HepG2 (cell line): ENCODE data around the gene NEK9. TPM values are rescaled to one million over a fixed set of nuclear protein-coding genes. Genes with fewer than 3 reads are reported as not detected.

ENCODE experiments used
- ATAC-seq: fragments of 200-7000 bp; cut with Tn5 transposase; 3 replicates; pipeline ENCODE4 v1.9.1; 2020; ENCODE audit warnings: mild to moderate bottlenecking, moderate library complexity
- BruUV-seq: library from RNA; stranded (reverse); fragments of 400-500 nt; replicated peaks from 2 replicates; lab custom pipeline; 2021; lab: Mats Ljungman, UMichigan
- CTCF ChIA-PET: fragments of 300-600 bp; formaldehyde crosslinking; extraction: SDS; loops from one replicate; lab custom pipeline; 2021; ENCODE audit warnings: low total read pairs, inconsistent platforms, low intra/inter-chr PET ratio; lab: Yijun Ruan, JAX
- POLR2A ChIA-PET: fragments of 350-600 bp; sonication (Branson Sonifier 250); formaldehyde crosslinking; loops from one replicate; lab custom pipeline; 2020; ENCODE audit warnings: antibody characterized with exemption, inconsistent platforms; lab: Yijun Ruan, JAX
- DNase-seq: peaks from one replicate; pipeline ENCODE4 v3.0.0-alpha.2; 2015; ENCODE audit warnings: low spot score
- FAIRE-seq: peaks from 3 replicates; lab custom pipeline; 2011; peaks lifted over from hg19 to GRCh38; lab: Jason Lieb, UNC
- H2AFZ ChIP-seq: one replicate; pipeline ENCODE4 v1.6.1; 2011; ENCODE audit warnings: low read length, inconsistent platforms
- H3K27ac ChIP-seq: fragments of 300-600 bp; 3 replicates; pipeline ENCODE4 v1.8.0; 2011; ENCODE audit warnings: mixed run types, mild to moderate bottlenecking, mixed read lengths, low read length, inconsistent platforms; ENCODE audit not compliant: insufficient read depth; ENCODE audit errors: extremely low read length
- H3K27me3 ChIP-seq, 2 experiments: fragments of 200-600 bp in 1 of 2; 2 replicates in 1 of 2; 3 replicates in 1 of 2; pipeline versions ENCODE4 v1.6.0 to v1.8.0; 2011; ENCODE audit warnings: low read length in 2 of 2, mild to moderate bottlenecking in 2 of 2, moderate library complexity in 2 of 2, inconsistent platforms in 1 of 2; ENCODE audit not compliant: insufficient read depth in 2 of 2, control insufficient read depth in 1 of 2
- H3K36me3 ChIP-seq, 2 experiments: fragments of 200-600 bp in 1 of 2; replicated peaks in 1 of 2; 2 replicates in 1 of 2; 3 replicates in 1 of 2; pipeline versions ENCODE4 v1.5.1 to v1.8.0; 2011; ENCODE audit warnings: low read length in 2 of 2, inconsistent platforms in 1 of 2; ENCODE audit not compliant: insufficient read depth in 2 of 2, control insufficient read depth in 1 of 2
- H3K4me1 ChIP-seq: 2 replicates; pipeline ENCODE4 v1.5.1; 2012; ENCODE audit warnings: low read length, inconsistent platforms; ENCODE audit not compliant: insufficient read depth
- H3K4me2 ChIP-seq: 2 replicates; pipeline ENCODE4 v1.6.0; 2011; ENCODE audit warnings: low read depth, low read length, inconsistent platforms
- H3K4me3 ChIP-seq, 3 experiments: fragments of 200-600 bp in 1 of 3; sonication (generic), shearing (Covaris generic) in 1 of 3; replicated peaks in 1 of 3; 2 replicates each; pipeline ENCODE4 v1.5.1; 2011 to 2016; ENCODE audit warnings: low read length in 3 of 3, inconsistent platforms in 2 of 3, low read depth in 2 of 3, mild to moderate bottlenecking in 2 of 3, control low read depth in 1 of 3, mixed read lengths in 1 of 3; ENCODE audit not compliant: insufficient read depth in 1 of 3
- H3K79me2 ChIP-seq: one replicate; pipeline ENCODE4 v1.6.1; 2011; ENCODE audit warnings: low read length, inconsistent platforms; ENCODE audit not compliant: insufficient read depth
- H3K9ac ChIP-seq: 2 replicates; pipeline ENCODE4 v1.6.0; 2011; ENCODE audit warnings: mild to moderate bottlenecking, low read depth, low read length, inconsistent platforms; ENCODE audit not compliant: insufficient read depth
- H3K9me3 ChIP-seq: 2 replicates; pipeline ENCODE4 v1.5.1; 2012; ENCODE audit warnings: mild to moderate bottlenecking, low read length
- H4K20me1 ChIP-seq: 2 replicates; pipeline ENCODE4 v1.6.0; 2011; ENCODE audit warnings: inconsistent platforms, mild to moderate bottlenecking, low read length, moderate library complexity; ENCODE audit not compliant: insufficient read depth
- CBX2 ChIP-seq, 2 experiments: fragments of 200-600 bp in 1 of 2; sonication (generic); formaldehyde crosslinking in 1 of 2; IDR thresholded peaks; 2 replicates each; pipeline versions ENCODE4 v1.7.0 to v1.8.1; 2018 to 2022; ENCODE audit warnings: low read depth in 2 of 2, low read length in 1 of 2, mild to moderate bottlenecking in 1 of 2, missing genetic modification reagents in 1 of 2
- CEBPG ChIP-seq: IDR thresholded peaks from 2 replicates; pipeline ENCODE4 v1.6.1; 2016
- FOXK1 ChIP-seq: sonication (generic); formaldehyde crosslinking; IDR thresholded peaks from 2 replicates; pipeline ENCODE4 v1.4.0; 2020; ENCODE audit warnings: low read depth, missing genetic modification reagents, borderline replicate concordance
- FOXP1 ChIP-seq, 2 experiments: fragments of 450-650 bp in 1 of 2; IDR thresholded peaks; 2 replicates each; pipeline ENCODE4 v1.6.1; 2017 to 2018; ENCODE audit warnings: antibody characterized with exemption in 1 of 2
- GATA4 ChIP-seq: sonication (generic); IDR thresholded peaks from 2 replicates; pipeline ENCODE4 v1.6.1; 2016; ENCODE audit warnings: antibody characterized with exemption, low read depth, borderline replicate concordance
- HES4 ChIP-seq: sonication (generic); formaldehyde crosslinking; IDR thresholded peaks from 2 replicates; pipeline ENCODE4 v1.9.0; 2021; ENCODE audit warnings: mild to moderate bottlenecking, missing genetic modification reagents, borderline replicate concordance
- HNF4A ChIP-seq: sonication (generic); formaldehyde crosslinking; IDR thresholded peaks from 2 replicates; pipeline ENCODE4 v1.4.0; 2020; ENCODE audit warnings: missing genetic modification reagents
- IKZF1 ChIP-seq: fragments of 450-650 bp; IDR thresholded peaks from 2 replicates; pipeline ENCODE4 v1.7.1; 2016
- NR2C2 ChIP-seq: sonication (generic); formaldehyde crosslinking; IDR thresholded peaks from 2 replicates; pipeline ENCODE4 v1.4.0; 2020; ENCODE audit warnings: missing genetic modification reagents, mild to moderate bottlenecking, moderate library complexity, borderline replicate concordance
- RXRA ChIP-seq: sonication (generic); formaldehyde crosslinking; IDR thresholded peaks from 2 replicates; pipeline ENCODE4 v1.5.1; 2020; ENCODE audit warnings: missing genetic modification reagents
- WGBS: methylation state at CpG from one replicate; pipeline ENCODE4 v1.1.6; 2017; ENCODE audit warnings: low lambda C conversion rate; 5-methylcytosine and 5-hydroxymethylcytosine counted together
- in situ Hi-C: cut with HindIII; loops from 2 replicates; pipeline ENCODE4 v1.10.0; 2017; ENCODE audit warnings: low pct_unique_long_range_greater_than_20kb; ENCODE audit not compliant: extremely low pct_ligation_motif_present
- intact Hi-C: fragments of 100-400 bp; cut with micrococcal nuclease; formaldehyde crosslinking; loops from one replicate; pipeline ENCODE4 v1.10.0; 2022; ENCODE audit not compliant: unreplicated experiment
- polyA plus RNA-seq, 8 experiments: library from polyadenylated mRNA; depleted of rRNA in 3 of 8; stranded (reverse) in 7 of 8; unstranded in 1 of 8; fragments of >200 nt; fragmentation: Illumina TruSeq in 4 of 8; extraction: Trizol in 4 of 8; gene quantifications; 2 replicates each; pipeline versions ENCODE4 v1.2.1 to v1.2.3, GENCODE V29; 2011 to 2016; ENCODE audit warnings: low read depth in 4 of 8, missing spikeins in 1 of 8, mixed read lengths in 1 of 8; ENCODE audit not compliant: insufficient read depth in 1 of 8
- total RNA-seq, 5 experiments: library from RNA; depleted of rRNA; stranded (reverse); fragments of >200 nt; fragmentation: Illumina TruSeq; extraction: Trizol; gene quantifications; 2 replicates each; pipeline ENCODE4 v1.2.3, GENCODE V29; 2016; ENCODE audit warnings: low read depth in 1 of 5
- TF ChIP-seq, protein P1 (sequence below): sonication (generic); formaldehyde crosslinking; IDR thresholded peaks from 2 replicates; pipeline ENCODE4 v1.5.0; 2020; ENCODE audit warnings: mild to moderate bottlenecking, missing genetic modification reagents
- TF ChIP-seq, protein P2 (sequence below): sonication (generic); formaldehyde crosslinking; IDR thresholded peaks from 2 replicates; pipeline ENCODE4 v1.4.0; 2020; ENCODE audit warnings: mild to moderate bottlenecking, missing genetic modification reagents
- TF ChIP-seq, protein P3 (sequence below): sonication (generic); formaldehyde crosslinking; IDR thresholded peaks from 2 replicates; pipeline ENCODE4 v1.5.0; 2020; ENCODE audit warnings: missing genetic modification reagents
- TF ChIP-seq, protein P4 (sequence below): sonication (generic); formaldehyde crosslinking; IDR thresholded peaks from 2 replicates; pipeline ENCODE4 v1.8.0; 2022; ENCODE audit warnings: mild to moderate bottlenecking, missing genetic modification reagents, borderline replicate concordance

The NEK9 gene
- total and polyA plus RNA-seq, 2 of the 13 experiments (the other 11 are each of a cell fraction or from before 2014, with no cell fraction given), result 16.5 to 27.3 TPM

DNA sequence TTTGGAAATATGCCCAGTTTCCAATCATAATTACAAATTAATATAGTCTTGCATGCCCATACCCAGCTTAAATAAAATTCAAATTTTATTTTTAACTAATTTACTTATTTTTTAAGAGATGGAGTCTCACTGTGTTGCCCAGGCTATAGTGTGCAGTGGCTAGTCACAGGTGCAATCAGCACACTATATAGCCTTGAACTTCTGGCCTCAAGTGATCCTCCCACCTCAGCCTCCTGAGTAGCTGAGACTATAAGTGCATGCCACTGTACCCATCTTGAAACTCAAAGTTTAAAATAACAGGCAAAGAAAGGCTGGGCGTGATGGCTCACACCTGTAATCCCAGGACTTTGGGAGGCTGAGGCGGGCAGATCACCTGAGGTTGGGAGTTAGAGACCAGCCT, 85.9 kb downstream of the NEK9 start (continued):
- no peak for TF ChIP-seq CBX2 (IDR thresholded peaks at IDR 0.05; ENCODE audit: low read depth, low read length)
- TF ChIP-seq CBX2 (CRISPR knock-in tag; IDR thresholded peaks at IDR 0.05; ENCODE audit: low read depth), result no peak
- TF ChIP-seq RXRA (CRISPR knock-in tag), result no peak
- TF ChIP-seq IKZF1, result no peak
- TF ChIP-seq, protein P1, sequence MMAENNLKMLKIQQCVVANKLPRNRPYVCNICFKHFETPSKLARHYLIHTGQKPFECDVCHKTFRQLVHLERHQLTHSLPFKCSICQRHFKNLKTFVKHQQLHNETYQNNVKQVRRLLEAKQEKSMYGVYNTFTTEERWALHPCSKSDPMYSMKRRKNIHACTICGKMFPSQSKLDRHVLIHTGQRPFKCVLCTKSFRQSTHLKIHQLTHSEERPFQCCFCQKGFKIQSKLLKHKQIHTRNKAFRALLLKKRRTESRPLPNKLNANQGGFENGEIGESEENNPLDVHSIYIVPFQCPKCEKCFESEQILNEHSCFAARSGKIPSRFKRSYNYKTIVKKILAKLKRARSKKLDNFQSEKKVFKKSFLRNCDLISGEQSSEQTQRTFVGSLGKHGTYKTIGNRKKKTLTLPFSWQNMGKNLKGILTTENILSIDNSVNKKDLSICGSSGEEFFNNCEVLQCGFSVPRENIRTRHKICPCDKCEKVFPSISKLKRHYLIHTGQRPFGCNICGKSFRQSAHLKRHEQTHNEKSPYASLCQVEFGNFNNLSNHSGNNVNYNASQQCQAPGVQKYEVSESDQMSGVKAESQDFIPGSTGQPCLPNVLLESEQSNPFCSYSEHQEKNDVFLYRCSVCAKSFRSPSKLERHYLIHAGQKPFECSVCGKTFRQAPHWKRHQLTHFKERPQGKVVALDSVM (CRISPR knock-in tag), result peak; percentile 95
- TF ChIP-seq FOXK1 (CRISPR knock-in tag), result no peak

DNA sequence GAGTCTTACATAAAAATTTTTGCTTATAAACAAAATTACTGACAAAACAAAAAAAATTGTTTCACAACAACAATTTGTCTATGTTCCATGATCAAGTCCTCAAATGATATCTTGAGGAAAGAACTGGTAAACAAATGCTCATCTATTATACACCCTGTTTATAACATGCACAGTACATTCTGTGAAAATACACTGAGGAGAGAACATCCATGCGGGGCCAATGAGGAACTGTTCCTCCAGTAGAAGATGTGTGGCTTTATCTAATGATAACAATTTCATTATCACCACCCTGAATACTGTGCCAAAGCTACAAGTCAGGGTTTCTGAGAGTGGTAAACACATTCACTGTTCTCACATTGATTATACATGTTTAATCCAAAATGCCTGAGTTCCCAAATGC, 86.3 kb downstream of the NEK9 start:
- H3K4me3 ChIP-seq, result no peak overlapping the region
- H4K20me1 ChIP-seq, result no peaks in the 10 kb centered on the region
- H3K79me2 ChIP-seq, result peaks cover 15% of the 10 kb centered on the region
- H3K36me3 ChIP-seq, result peaks cover 7 to 20% of the 10 kb centered on the region in 2 experiments
- WGBS, result 77% methylated on average over 1 of the region's 1 CpG
- no peak overlapping the region for H3K9ac ChIP-seq
- ATAC-seq, result no peak
- ChIA-PET POLR2A (interaction anchor here (2.4 to 3.3 kb wide), 2 partner anchors 11 to 29 kb away, joined by 10 to 13 read pairs; partner anchors contain the start of genes MLH3 and ZC2HC1C), CTCF (no interaction called here)
- no peaks in the 10 kb centered on the region for H3K27me3 ChIP-seq
- H3K27ac ChIP-seq, result peak overlapping the region; percentile 80
- in situ Hi-C loops (no loop called here), intact Hi-C loops (no loop called here)
- no peak for FAIRE-seq
- no peaks in the 10 kb centered on the region for H3K9me3 ChIP-seq
- peaks cover 48% of the 10 kb centered on the region for H3K4me1 ChIP-seq
- no peak for DNase-seq
- no peak overlapping the region for H2AFZ ChIP-seq
- BruUV-seq, result no TSS peak
- no peak overlapping the region for H3K4me2 ChIP-seq
- TF ChIP-seq, protein P2, sequence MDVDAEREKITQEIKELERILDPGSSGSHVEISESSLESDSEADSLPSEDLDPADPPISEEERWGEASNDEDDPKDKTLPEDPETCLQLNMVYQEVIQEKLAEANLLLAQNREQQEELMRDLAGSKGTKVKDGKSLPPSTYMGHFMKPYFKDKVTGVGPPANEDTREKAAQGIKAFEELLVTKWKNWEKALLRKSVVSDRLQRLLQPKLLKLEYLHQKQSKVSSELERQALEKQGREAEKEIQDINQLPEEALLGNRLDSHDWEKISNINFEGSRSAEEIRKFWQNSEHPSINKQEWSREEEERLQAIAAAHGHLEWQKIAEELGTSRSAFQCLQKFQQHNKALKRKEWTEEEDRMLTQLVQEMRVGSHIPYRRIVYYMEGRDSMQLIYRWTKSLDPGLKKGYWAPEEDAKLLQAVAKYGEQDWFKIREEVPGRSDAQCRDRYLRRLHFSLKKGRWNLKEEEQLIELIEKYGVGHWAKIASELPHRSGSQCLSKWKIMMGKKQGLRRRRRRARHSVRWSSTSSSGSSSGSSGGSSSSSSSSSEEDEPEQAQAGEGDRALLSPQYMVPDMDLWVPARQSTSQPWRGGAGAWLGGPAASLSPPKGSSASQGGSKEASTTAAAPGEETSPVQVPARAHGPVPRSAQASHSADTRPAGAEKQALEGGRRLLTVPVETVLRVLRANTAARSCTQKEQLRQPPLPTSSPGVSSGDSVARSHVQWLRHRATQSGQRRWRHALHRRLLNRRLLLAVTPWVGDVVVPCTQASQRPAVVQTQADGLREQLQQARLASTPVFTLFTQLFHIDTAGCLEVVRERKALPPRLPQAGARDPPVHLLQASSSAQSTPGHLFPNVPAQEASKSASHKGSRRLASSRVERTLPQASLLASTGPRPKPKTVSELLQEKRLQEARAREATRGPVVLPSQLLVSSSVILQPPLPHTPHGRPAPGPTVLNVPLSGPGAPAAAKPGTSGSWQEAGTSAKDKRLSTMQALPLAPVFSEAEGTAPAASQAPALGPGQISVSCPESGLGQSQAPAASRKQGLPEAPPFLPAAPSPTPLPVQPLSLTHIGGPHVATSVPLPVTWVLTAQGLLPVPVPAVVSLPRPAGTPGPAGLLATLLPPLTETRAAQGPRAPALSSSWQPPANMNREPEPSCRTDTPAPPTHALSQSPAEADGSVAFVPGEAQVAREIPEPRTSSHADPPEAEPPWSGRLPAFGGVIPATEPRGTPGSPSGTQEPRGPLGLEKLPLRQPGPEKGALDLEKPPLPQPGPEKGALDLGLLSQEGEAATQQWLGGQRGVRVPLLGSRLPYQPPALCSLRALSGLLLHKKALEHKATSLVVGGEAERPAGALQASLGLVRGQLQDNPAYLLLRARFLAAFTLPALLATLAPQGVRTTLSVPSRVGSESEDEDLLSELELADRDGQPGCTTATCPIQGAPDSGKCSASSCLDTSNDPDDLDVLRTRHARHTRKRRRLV (CRISPR knock-in tag), result no peak
- TF ChIP-seq, protein P3, sequence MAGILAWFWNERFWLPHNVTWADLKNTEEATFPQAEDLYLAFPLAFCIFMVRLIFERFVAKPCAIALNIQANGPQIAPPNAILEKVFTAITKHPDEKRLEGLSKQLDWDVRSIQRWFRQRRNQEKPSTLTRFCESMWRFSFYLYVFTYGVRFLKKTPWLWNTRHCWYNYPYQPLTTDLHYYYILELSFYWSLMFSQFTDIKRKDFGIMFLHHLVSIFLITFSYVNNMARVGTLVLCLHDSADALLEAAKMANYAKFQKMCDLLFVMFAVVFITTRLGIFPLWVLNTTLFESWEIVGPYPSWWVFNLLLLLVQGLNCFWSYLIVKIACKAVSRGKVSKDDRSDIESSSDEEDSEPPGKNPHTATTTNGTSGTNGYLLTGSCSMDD (CRISPR knock-in tag), result no peak
- TF ChIP-seq NR2C2 (CRISPR knock-in tag) (no peak), HNF4A (CRISPR knock-in tag) (no peak), RXRA (CRISPR knock-in tag) (no peak), HES4 (no peak), CEBPG (no peak), FOXP1 (IDR thresholded peaks at IDR 0.05) (no peak), FOXP1 (CRISPR knock-in tag; IDR thresholded peaks at IDR 0.05) (no peak), GATA4 (no peak)
- TF ChIP-seq, protein P4, sequence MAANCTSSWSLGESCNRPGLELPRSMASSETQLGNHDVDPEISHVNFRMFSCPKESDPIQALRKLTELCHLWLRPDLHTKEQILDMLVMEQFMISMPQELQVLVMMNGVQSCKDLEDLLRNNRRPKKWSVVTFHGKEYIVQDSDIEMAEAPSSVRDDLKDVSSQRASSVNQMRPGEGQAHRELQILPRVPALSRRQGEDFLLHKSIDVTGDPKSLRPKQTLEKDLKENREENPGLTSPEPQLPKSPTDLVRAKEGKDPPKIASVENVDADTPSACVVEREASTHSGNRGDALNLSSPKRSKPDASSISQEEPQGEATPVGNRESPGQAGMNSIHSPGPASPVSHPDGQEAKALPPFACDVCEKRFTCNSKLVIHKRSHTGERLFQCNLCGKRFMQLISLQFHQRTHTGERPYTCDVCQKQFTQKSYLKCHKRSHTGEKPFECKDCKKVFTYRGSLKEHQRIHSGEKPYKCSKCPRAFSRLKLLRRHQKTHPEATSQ (CRISPR knock-in tag), result no peak
